ENCODE data around the gene LRRC27. TPM values are rescaled to one million over a fixed set of nuclear protein-coding genes. Genes with fewer than 3 reads are reported as not detected.

Gene LRRC27
- total and polyA plus RNA-seq, 2 of the 4 experiments (the other 2 are of a cell fraction), result 3.8 to 5.3 TPM

DNA sequence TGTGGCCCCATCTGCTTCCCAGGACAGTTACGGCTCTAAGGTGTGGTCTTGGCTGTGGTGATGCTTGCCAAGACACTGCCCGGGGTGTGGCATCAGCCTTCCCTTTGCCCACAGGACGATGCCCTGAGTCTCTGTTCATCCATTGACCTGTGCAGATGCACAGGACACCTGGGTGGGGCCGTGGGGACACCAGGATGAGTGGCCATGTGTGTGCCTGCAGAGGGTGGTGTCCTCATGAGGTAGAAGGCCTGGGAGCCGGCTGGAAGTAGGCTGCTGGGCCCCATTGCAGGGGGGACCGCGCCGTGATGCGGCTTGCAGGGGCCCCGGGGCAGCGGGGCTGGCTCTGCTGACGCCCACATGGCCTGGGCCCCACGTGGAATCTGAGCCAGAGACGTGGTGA, 42.6 kb downstream of the LRRC27 start:
- Histone ChIP-seq H2BK5ac (ENCODE audit: low read depth, low read length, poor library complexity, severe bottlenecking) (no peak overlapping the region), H3K36me3 (ENCODE audit: control insufficient read depth, insufficient read depth, low read length) (no peaks in the 10 kb centered on the region), H3K18ac (ENCODE audit: low read depth, low read length) (no peak overlapping the region), H3K4ac (ENCODE audit: low read depth, low read length) (no peak overlapping the region), H3K9ac (ENCODE audit: low read depth, low read length) (no peak overlapping the region), H3K9me3 (ENCODE audit: control insufficient read depth, insufficient read depth, low read length) (no peaks in the 10 kb centered on the region), H2BK20ac (ENCODE audit: low read depth, low read length) (no peak overlapping the region), H2BK15ac (ENCODE audit: low read depth, low read length) (no peak overlapping the region), H3K9me1 (ENCODE audit: insufficient read depth, low read length) (0 out of 2 replicates have a peak, but pooled peaks cover under 1% of the 10 kb centered on the region), H4K91ac (ENCODE audit: insufficient read depth, low read depth, low read length) (no peak overlapping the region), H2AFZ (replicated peaks; ENCODE audit: low read length, poor library complexity) (no peak overlapping the region), H3K4me2 (ENCODE audit: low read depth, low read length) (no peak overlapping the region), H3K4me1 (ENCODE audit: control insufficient read depth, insufficient read depth, low read length) (no peaks in the 10 kb centered on the region), H4K5ac (ENCODE audit: low read depth, low read length) (no peak overlapping the region), H2AK9ac (replicated peaks; ENCODE audit: low read depth, low read length, poor library complexity) (no peak overlapping the region), H3K79me1 (ENCODE audit: low read depth in 1 of 2, low read length in 2 of 2) (no peaks in the 10 kb centered on the region), H3K56ac (ENCODE audit: extremely low read depth, insufficient read depth, low read length) (no peak overlapping the region), H3K14ac (replicated peaks; ENCODE audit: low read depth, low read length) (no peak overlapping the region), H2BK120ac (ENCODE audit: low read depth, low read length) (no peak overlapping the region), H3K27ac (ENCODE audit: insufficient read depth, low read length) (no peak overlapping the region), H3K27me3 (ENCODE audit: control insufficient read depth, insufficient read depth, low read length) (no peaks in the 10 kb centered on the region), H3K4me3 (ENCODE audit: insufficient read depth, low read depth, low read length) (no peak overlapping the region), H4K8ac (ENCODE audit: low read depth in 2 of 2, low read length in 2 of 2) (no peak overlapping the region), H4K20me1 (ENCODE audit: insufficient read depth, low read length) (no peaks in the 10 kb centered on the region), H2AK5ac (ENCODE audit: low read depth, low read length) (no peak overlapping the region), H3K23ac (ENCODE audit: low read depth, low read length) (no peak overlapping the region)
- ChIA-PET CTCF (no interaction called here), POLR2A (ENCODE audit: unreplicated experiment) (no interaction called here)
- in situ Hi-C loops (cut with MboI; ENCODE audit: low sequenced_read_pairs) (no loop called here), intact Hi-C loops (cut with micrococcal nuclease) (no loop called here), dilution Hi-C loops (cut with HindIII; ENCODE audit: low sequenced_read_pairs, unreplicated experiment) (no loop called here)
- no peak for TF ChIP-seq MAZ (IDR thresholded peaks at IDR 0.05; ENCODE audit: borderline replicate concordance, low read depth, low read length)
- TF ChIP-seq MXI1 (IDR thresholded peaks at IDR 0.05; ENCODE audit: borderline replicate concordance, low read depth, low read length), result no peak
- no peak for TF ChIP-seq SMC3 (IDR thresholded peaks at IDR 0.05; ENCODE audit: low read depth, low read length)
- no peak for TF ChIP-seq RAD21 (IDR thresholded peaks at IDR 0.05; ENCODE audit: low read length)
- TF ChIP-seq CTCF (conservative IDR thresholded peaks at IDR 0.05; ENCODE audit: low read depth, low read length), result no peak
- TF ChIP-seq ELK1 (IDR thresholded peaks at IDR 0.05; ENCODE audit: borderline replicate concordance, low read depth, low read length), result no peak
- TF ChIP-seq MAFK (IDR thresholded peaks at IDR 0.05; ENCODE audit: low read depth, low read length), result no peak
- TF ChIP-seq NFE2L2 (IDR thresholded peaks at IDR 0.05; ENCODE audit: low read depth, low read length), result no peak
- no peak for TF ChIP-seq POLR2A (IDR thresholded peaks at IDR 0.05; ENCODE audit: low read depth, low read length)
- no peak for TF ChIP-seq RCOR1 (IDR thresholded peaks at IDR 0.05; ENCODE audit: insufficient replicate concordance, low read length)
- no peak for TF ChIP-seq CHD1 (IDR thresholded peaks at IDR 0.05; ENCODE audit: low read depth, low read length)
- no peak for TF ChIP-seq BHLHE40 (IDR thresholded peaks at IDR 0.05; ENCODE audit: low read depth, low read length)
- no peak for TF ChIP-seq RFX5 (IDR thresholded peaks at IDR 0.05; ENCODE audit: low read depth, low read length)
- TF ChIP-seq USF2 (IDR thresholded peaks at IDR 0.05; ENCODE audit: low read depth, low read length), result no peak
- ATAC-seq (ENCODE audit: low read depth) (no peak), DNase-seq (no peak)
- WGBS, 2 experiments (ENCODE audit: extremely low coverage in 2 of 2, insufficient read length in 1 of 2), result 85% methylated on average over 9 of the region's 14 CpGs; no CpG with 5 or more reads in 1 of the 2 experiments
- BruUV-seq (replicated peaks), result no TSS peak
